Karpas-422 (cell line): ENCODE measurements around the gene ZNF335. TPM values are rescaled to one million over a fixed set of nuclear protein-coding genes. Genes with fewer than 3 reads are reported as not detected.

Source experiments
- DNase-seq: peaks from one replicate; pipeline ENCODE4 v3.0.0-alpha.2; 2015
- H2AFZ ChIP-seq: fragments of 200-600 bp; sonication (generic); 2 replicates; pipeline ENCODE4 v1.6.1; 2014; ENCODE audit warnings: antibody characterized with exemption, low read length, mixed read lengths
- H3K27ac ChIP-seq: fragments of 200-600 bp; sonication (generic); 2 replicates; pipeline ENCODE4 v1.5.1; 2014; ENCODE audit warnings: mild to moderate bottlenecking, low read length, moderate library complexity
- H3K27me3 ChIP-seq: fragments of 200-600 bp; sonication (generic); 2 replicates; pipeline ENCODE4 v1.6.1; 2014; ENCODE audit warnings: low read length, mixed read lengths
- H3K36me3 ChIP-seq: fragments of 200-600 bp; sonication (generic); 2 replicates; pipeline ENCODE4 v1.6.1; 2014; ENCODE audit warnings: low read length, mixed read lengths; ENCODE audit not compliant: insufficient read depth
- H3K4me1 ChIP-seq: fragments of 200-600 bp; sonication (generic); 2 replicates; pipeline ENCODE4 v1.6.1; 2014; ENCODE audit warnings: mild to moderate bottlenecking, low read length, mixed read lengths
- H3K4me2 ChIP-seq: fragments of 200-600 bp; sonication (generic); 2 replicates; pipeline ENCODE4 v1.6.1; 2014; ENCODE audit warnings: low read length, low read depth, mild to moderate bottlenecking; ENCODE audit not compliant: poor library complexity, severe bottlenecking
- H3K4me3 ChIP-seq: fragments of 200-600 bp; sonication (generic); 2 replicates; pipeline ENCODE4 v1.5.1; 2014; ENCODE audit warnings: mild to moderate bottlenecking, antibody characterized with exemption, low read length, mixed read lengths
- H3K79me2 ChIP-seq: fragments of 200-600 bp; sonication (generic); 2 replicates; pipeline ENCODE4 v1.6.1; 2014; ENCODE audit warnings: mild to moderate bottlenecking, low read length, mixed read lengths
- H3K9ac ChIP-seq: fragments of 200-600 bp; sonication (generic); 2 replicates; pipeline ENCODE4 v1.6.0; 2014; ENCODE audit warnings: low read length
- H3K9me2 ChIP-seq: fragments of 200-600 bp; sonication (generic), shearing (Covaris generic); replicated peaks from 2 replicates; pipeline ENCODE4 v1.6.0; 2014; ENCODE audit warnings: mild to moderate bottlenecking, low read length, moderate library complexity; ENCODE audit not compliant: insufficient read depth
- H3K9me3 ChIP-seq: fragments of 300-700, 200-600 bp; sonication (generic); 2 replicates; pipeline ENCODE4 v1.6.1; 2014; ENCODE audit warnings: low read length, mixed read lengths
- H4K20me1 ChIP-seq: fragments of 200-600 bp; sonication (generic); 2 replicates; pipeline ENCODE4 v1.6.1; 2014; ENCODE audit warnings: mild to moderate bottlenecking, antibody characterized with exemption, low read length, low read depth; ENCODE audit not compliant: insufficient read depth
- total RNA-seq: library from RNA; depleted of rRNA; stranded (reverse); fragments of >200 nt; shearing (Covaris generic); gene quantifications from 2 replicates; pipeline ENCODE4 v1.2.3, GENCODE V29; 2014; ENCODE audit warnings: low replicate concordance; rRNA removed

ZNF335 gene, protein sequence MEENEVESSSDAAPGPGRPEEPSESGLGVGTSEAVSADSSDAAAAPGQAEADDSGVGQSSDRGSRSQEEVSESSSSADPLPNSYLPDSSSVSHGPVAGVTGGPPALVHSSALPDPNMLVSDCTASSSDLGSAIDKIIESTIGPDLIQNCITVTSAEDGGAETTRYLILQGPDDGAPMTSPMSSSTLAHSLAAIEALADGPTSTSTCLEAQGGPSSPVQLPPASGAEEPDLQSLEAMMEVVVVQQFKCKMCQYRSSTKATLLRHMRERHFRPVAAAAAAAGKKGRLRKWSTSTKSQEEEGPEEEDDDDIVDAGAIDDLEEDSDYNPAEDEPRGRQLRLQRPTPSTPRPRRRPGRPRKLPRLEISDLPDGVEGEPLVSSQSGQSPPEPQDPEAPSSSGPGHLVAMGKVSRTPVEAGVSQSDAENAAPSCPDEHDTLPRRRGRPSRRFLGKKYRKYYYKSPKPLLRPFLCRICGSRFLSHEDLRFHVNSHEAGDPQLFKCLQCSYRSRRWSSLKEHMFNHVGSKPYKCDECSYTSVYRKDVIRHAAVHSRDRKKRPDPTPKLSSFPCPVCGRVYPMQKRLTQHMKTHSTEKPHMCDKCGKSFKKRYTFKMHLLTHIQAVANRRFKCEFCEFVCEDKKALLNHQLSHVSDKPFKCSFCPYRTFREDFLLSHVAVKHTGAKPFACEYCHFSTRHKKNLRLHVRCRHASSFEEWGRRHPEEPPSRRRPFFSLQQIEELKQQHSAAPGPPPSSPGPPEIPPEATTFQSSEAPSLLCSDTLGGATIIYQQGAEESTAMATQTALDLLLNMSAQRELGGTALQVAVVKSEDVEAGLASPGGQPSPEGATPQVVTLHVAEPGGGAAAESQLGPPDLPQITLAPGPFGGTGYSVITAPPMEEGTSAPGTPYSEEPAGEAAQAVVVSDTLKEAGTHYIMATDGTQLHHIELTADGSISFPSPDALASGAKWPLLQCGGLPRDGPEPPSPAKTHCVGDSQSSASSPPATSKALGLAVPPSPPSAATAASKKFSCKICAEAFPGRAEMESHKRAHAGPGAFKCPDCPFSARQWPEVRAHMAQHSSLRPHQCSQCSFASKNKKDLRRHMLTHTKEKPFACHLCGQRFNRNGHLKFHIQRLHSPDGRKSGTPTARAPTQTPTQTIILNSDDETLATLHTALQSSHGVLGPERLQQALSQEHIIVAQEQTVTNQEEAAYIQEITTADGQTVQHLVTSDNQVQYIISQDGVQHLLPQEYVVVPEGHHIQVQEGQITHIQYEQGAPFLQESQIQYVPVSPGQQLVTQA (N-terminal part only)
- 13.2 and 20.3 TPM in 2 replicates for total RNA-seq

DNA sequence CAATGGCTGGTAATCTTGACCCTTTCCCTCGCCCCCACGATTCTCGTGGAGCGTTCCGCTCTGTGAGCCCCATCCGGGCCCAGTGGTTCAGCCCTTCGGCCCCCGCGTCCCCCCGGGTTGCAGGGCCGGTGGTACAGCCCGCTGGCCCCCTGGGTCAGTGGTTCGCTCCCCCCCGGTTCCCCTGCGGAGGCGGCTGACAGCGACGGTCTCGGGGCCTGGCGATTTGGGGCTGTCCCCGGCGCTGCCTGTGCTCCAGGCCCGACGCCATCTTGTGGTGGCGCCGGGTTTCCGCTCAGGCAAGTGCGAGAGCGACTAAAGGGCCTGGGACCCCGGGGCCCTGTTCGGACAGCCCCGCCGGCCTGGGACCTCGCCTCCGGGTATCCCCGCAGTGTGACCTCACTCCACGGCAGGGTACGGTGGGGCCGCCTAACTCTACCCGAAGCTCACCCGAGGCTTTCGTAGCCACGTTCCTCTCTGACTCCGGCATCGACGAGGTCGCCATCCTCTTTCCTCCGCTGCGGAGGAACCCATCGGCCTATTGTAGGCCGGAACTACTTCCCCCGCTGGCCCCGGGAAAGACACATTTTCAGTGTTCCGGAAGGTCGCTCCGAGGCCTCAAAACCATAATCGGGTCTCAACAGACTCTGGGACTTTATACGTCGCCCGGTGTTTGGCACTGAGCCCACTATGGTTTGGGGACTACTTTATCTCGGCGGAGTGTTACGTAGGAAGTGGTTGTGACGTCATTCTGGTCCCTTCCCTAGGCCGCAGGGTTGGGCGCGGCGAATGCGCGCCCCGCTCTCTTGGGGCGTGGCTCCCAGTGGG lies at the start of gene ZNF335:
Gene ZNF335, minus strand, starts transcription at position 529 of the 825 bp plus-strand sequence. CDS start 793 bp downstream, outside the sequence.
- Histone ChIP-seq H3K36me3 (peaks cover 9% of the 10 kb centered on the region; the same call in 1 of the 2 replicates), H3K4me3 (peak within 1 kb of the TSS; percentile 81), H3K4me2 (peak within 1 kb of the TSS; percentile 67), H3K4me1 (peaks cover 24% of the 10 kb centered on the region), H3K27ac (peak within 1 kb of the TSS; percentile 95), H3K9me2 (no peaks in the 10 kb centered on the region), H4K20me1 (no peaks in the 10 kb centered on the region), H2AFZ (peak within 1 kb of the TSS; percentile 74), H3K9me3 (no peaks in the 10 kb centered on the region), H3K9ac (peak within 1 kb of the TSS; percentile 81), H3K79me2 (peaks cover 30% of the 10 kb centered on the region), H3K27me3 (no peaks in the 10 kb centered on the region)
- DNase-seq, result peak; percentile 98

DNA sequence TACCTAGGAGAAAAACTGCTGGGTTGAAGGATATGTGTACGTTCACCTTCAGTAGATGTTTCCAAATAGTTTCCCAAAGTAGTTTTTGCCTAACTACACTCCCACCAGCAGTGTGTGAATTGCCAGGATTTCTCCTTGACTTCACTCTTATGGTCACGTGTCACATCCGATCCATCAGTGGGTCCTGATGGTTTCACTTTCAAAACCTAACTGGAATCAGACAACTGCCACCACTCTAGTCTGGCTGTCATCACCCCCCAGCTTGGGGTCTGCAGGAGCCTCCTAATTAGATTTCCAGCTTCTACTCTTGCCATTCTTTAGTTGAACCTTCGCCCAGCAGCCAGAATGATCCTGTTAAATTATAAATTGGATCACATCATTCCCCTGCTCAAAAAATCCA lies 48.6 kb upstream of the ZNF335 start:
- no peak overlapping the region for H3K27ac ChIP-seq
- H4K20me1 ChIP-seq, result no peaks in the 10 kb centered on the region
- H3K4me1 ChIP-seq, result peaks cover 7% of the 10 kb centered on the region
- no peaks in the 10 kb centered on the region for H3K9me2 ChIP-seq
- H3K4me3 ChIP-seq, result no peak overlapping the region
- DNase-seq, result no peak
- no peaks in the 10 kb centered on the region for H3K9me3 ChIP-seq
- no peak overlapping the region for H3K9ac ChIP-seq
- H3K36me3 ChIP-seq, result no peaks in the 10 kb centered on the region
- H3K79me2 ChIP-seq, result no peaks in the 10 kb centered on the region
- H3K27me3 ChIP-seq, result no peaks in the 10 kb centered on the region
- no peak overlapping the region for H2AFZ ChIP-seq
- no peak overlapping the region for H3K4me2 ChIP-seq

DNA sequence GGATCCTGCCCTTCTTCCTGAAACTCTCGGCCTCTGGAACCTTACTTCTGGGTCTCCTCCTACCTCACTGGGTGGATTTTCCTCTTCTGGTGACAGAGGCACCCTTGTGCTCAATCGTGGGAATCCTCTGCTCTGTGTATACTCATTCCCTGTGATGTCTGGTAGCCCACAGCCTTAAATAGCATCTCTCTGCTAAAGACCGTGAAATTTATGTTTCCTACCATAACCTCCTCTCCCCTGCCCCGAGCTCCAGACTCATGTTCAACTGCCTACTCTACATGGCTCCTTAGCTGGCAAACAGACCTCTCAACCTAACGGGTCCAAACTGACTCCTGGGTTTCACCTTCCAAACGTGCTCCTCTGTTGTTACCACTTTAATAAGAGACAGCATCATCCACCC lies 46.6 kb upstream of the ZNF335 start:
- Histone ChIP-seq H4K20me1 (no peaks in the 10 kb centered on the region), H3K27me3 (no peaks in the 10 kb centered on the region), H3K9me2 (no peaks in the 10 kb centered on the region), H3K4me3 (no peak overlapping the region), H3K9ac (no peak overlapping the region), H3K4me1 (peaks cover 13% of the 10 kb centered on the region), H3K79me2 (no peaks in the 10 kb centered on the region), H2AFZ (no peak overlapping the region), H3K36me3 (no peaks in the 10 kb centered on the region), H3K27ac (no peak overlapping the region), H3K9me3 (no peaks in the 10 kb centered on the region), H3K4me2 (no peak overlapping the region)
- DNase-seq, result no peak

DNA sequence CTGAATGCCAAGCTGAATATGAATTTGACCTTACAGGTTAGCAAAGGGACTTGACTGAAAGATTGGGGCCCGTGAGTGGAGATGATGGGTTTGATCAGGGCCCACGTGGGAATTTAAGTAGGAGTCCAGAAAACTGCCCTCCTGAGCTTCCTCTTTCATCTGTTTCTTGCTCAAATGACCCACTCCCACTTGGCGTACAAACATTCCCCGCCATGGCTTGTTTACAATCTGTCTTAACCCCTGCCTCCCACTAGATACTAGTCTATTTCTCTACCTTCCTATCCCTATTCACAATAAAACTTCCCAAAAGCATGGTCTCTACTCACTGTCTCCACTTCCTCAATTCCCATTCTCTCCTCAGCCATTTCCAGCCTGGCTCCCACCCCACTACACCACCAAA lies 46.1 kb upstream of the ZNF335 start:
- Histone ChIP-seq H4K20me1 (no peaks in the 10 kb centered on the region), H3K27ac (no peak overlapping the region), H3K9ac (no peak overlapping the region), H3K9me2 (no peaks in the 10 kb centered on the region), H3K4me2 (no peak overlapping the region), H2AFZ (no peak overlapping the region), H3K9me3 (no peaks in the 10 kb centered on the region), H3K27me3 (no peaks in the 10 kb centered on the region), H3K4me3 (no peak overlapping the region), H3K79me2 (no peaks in the 10 kb centered on the region), H3K36me3 (no peaks in the 10 kb centered on the region), H3K4me1 (peaks cover 13% of the 10 kb centered on the region)
- no peak for DNase-seq

DNA sequence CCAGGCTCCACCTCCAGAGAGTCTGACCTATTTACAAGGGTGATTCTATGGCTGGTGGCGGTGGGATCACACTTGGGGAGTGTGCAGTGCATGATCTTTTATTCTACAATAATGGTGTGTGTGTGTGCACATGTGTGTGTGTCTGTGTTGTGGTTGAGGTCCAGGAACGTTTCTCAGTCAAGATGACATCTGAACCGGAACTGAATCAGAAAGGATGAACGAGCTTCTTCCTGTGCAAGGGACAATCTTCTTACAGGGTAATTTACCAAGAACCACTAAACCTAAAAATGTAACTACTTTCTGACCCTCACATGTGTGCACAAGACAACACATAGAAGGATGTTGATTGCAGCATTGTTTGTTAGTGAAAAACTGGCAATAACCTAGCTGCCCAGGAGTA lies 45.3 kb upstream of the ZNF335 start:
- Histone ChIP-seq H3K4me2 (no peak overlapping the region), H3K9me2 (no peaks in the 10 kb centered on the region), H3K27me3 (no peaks in the 10 kb centered on the region), H3K36me3 (no peaks in the 10 kb centered on the region), H3K4me1 (peaks cover 9% of the 10 kb centered on the region), H4K20me1 (no peaks in the 10 kb centered on the region), H3K27ac (no peak overlapping the region), H3K79me2 (no peaks in the 10 kb centered on the region), H3K9me3 (no peaks in the 10 kb centered on the region), H2AFZ (no peak overlapping the region), H3K4me3 (no peak overlapping the region), H3K9ac (no peak overlapping the region)
- DNase-seq, result no peak

DNA sequence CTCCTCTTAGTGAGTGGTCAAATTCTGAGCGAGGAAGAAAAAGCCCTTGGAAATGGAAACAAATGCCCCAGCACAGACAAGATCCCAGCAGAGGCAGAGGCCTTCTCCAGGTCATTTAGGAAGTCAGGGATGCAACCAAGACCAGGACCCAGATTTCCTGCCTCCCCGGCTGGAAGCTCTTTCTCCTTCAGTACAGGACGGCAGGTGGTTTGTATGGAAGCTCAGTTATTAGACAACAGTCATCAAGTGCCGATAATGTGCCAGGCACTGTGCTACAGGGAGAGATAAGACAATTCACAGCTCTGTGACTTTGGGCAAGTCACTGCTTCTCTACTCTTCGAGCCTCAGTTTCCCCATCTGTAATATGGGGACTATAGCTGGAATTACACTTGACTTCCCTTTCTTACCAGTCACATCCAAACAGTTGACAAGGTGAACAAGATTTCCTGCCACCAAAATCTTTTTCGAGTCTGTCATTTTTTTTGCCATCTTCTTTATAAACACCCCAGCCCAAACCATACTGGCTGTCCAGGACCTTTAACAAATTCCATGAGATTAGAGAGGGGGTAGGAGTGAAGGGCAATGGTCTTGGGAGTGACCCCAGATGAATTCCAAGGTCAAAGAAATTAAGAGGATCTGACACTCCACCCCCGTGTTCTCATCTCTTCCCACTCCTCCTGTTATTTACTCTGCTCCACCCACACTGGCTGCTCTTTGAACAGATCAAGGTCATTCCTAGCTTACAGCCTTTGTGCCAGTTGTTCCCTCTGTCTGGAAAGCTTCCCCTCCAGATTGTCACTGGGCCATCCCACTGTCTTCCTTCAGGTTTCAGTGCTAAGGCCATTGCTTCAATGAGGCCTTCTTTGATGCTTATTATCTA lies 42.8 kb upstream of the ZNF335 start:
- Histone ChIP-seq H4K20me1 (no peaks in the 10 kb centered on the region), H3K27me3 (no peaks in the 10 kb centered on the region), H3K27ac (no peak overlapping the region), H2AFZ (no peak overlapping the region), H3K79me2 (no peaks in the 10 kb centered on the region), H3K4me3 (no peak overlapping the region), H3K9me3 (no peaks in the 10 kb centered on the region), H3K9ac (no peak overlapping the region), H3K36me3 (no peaks in the 10 kb centered on the region), H3K4me2 (peak overlapping the region; percentile 63), H3K4me1 (peaks cover 6% of the 10 kb centered on the region), H3K9me2 (no peaks in the 10 kb centered on the region)
- no peak for DNase-seq
